Kidney (tissue), 14 donors: ENCODE measurements around the gene KCNQ1. TPM values are rescaled to one million over a fixed set of nuclear protein-coding genes. Genes with fewer than 3 reads are reported as not detected.
A peak's percentile ranks its signal among the peaks of the same experiment; 100 is the strongest.

Experiments
- DNase-seq, 5 donors: peaks; one replicate each; pipeline ENCODE4 v3.0.0-alpha.2; 2013 to 2020
- FAIRE-seq: peaks from 2 replicates; lab custom pipeline; 2012; peaks lifted over from hg19 to GRCh38; lab: Jason Lieb, UNC
- H3K27ac ChIP-seq, 2 donors: one replicate each; pipeline ENCODE4 v1.7.0; 2013; ENCODE audit warnings: low read depth in 2 of 2, low read length in 2 of 2, inconsistent platforms in 1 of 2
- H3K27me3 ChIP-seq: one replicate; pipeline ENCODE4 v1.7.1; 2013; ENCODE audit warnings: low read length, inconsistent platforms; ENCODE audit not compliant: control insufficient read depth, insufficient read depth
- H3K36me3 ChIP-seq, 3 donors: one replicate each; pipeline versions ENCODE4 v1.7.0 to v1.7.1; 2013; ENCODE audit warnings: low read length in 3 of 3, control low read depth in 1 of 3, inconsistent platforms in 1 of 3; ENCODE audit not compliant: insufficient read depth in 3 of 3, control insufficient read depth in 2 of 3
- H3K4me1 ChIP-seq, 3 donors: one replicate each; pipeline versions ENCODE4 v1.7.0 to v1.7.1; 2013; ENCODE audit warnings: low read length in 3 of 3, inconsistent platforms in 1 of 3, low read depth in 1 of 3; ENCODE audit not compliant: control insufficient read depth in 2 of 3, insufficient read depth in 2 of 3
- H3K4me3 ChIP-seq, 3 donors: one replicate each; pipeline versions ENCODE4 v1.7.0 to v1.8.1; 2013; ENCODE audit warnings: low read length in 3 of 3, control low read depth in 1 of 3, inconsistent platforms in 1 of 3
- H3K9ac ChIP-seq, 3 donors: one replicate each; pipeline versions ENCODE4 v1.7.0 to v1.7.1; 2013; ENCODE audit warnings: low read length in 3 of 3, control low read depth in 1 of 3, inconsistent platforms in 1 of 3
- H3K9me3 ChIP-seq, 3 donors: one replicate each; pipeline versions ENCODE4 v1.7.0 to v1.7.1; 2013; ENCODE audit warnings: low read length in 3 of 3, control low read depth in 1 of 3, inconsistent platforms in 1 of 3; ENCODE audit not compliant: control insufficient read depth in 2 of 3, insufficient read depth in 1 of 3
- CTCF ChIP-seq: IDR thresholded peaks from 3 replicates; pipeline ENCODE4 v1.5.1; 2012; ENCODE audit warnings: mild to moderate bottlenecking, moderate library complexity, borderline replicate concordance; ENCODE audit not compliant: insufficient read depth; ENCODE audit errors: extremely low read depth
- intact Hi-C: fragments of 100-400 bp; cut with DNase I; formaldehyde crosslinking; loops from one replicate; pipeline ENCODE4 v1.11.1; 2022
- polyA plus RNA-seq: library from polyadenylated mRNA; stranded (reverse); fragments of 350-450 nt; fragmentation: Illumina TruSeq; extraction: RNeasy Lipid Tissue Mini Kit (QIAGEN cat#74804); gene quantifications from one replicate; pipeline ENCODE4 v1.2.3, GENCODE V29; 2014; ENCODE audit warnings: low read depth, low replicate concordance; ENCODE audit not compliant: insufficient read depth
- total RNA-seq: library from RNA; stranded (reverse); fragmentation: NEBNext Ultra II Directional; extraction: Animal tissue kit (Norgen Biotek cat#: 25700); gene quantifications from one replicate; pipeline ENCODE4 v1.2.1, GENCODE V29; 2021
- donor health status: control.
- donor health status: control.
- donor health status: control.
- donor health status: control.
- donor health status: control.
- donor health status: DM: yes; HTN: yes; CAD: no.
- donor health status: Normal renal cell carcinoma (clear cell type).

KCNQ1 gene
- total and polyA plus RNA-seq, 2 donors from 2014 or later = 45.5 to 49.4 TPM

GRCh38 chr11:2738551-2739431 lies 294.0 kb downstream of the KCNQ1 start:
- Histone ChIP-seq H3K27me3 (no peaks in the 10 kb centered on the region), H3K4me3 (no peak overlapping the region), H3K9me3 (no peaks in the 10 kb centered on the region), H3K4me1 (peaks cover 0 to 11% (median 0%) of the 10 kb centered on the region in 3 donors), H3K36me3 (no peaks in the 10 kb centered on the region), H3K9ac (no peak overlapping the region), H3K27ac (no peak overlapping the region)
- TF ChIP-seq CTCF = no peak
- FAIRE-seq (no peak), DNase-seq (peak in 1 of 5 donors; percentile 65)
- intact Hi-C loops = no loop called here

- no peaks in the 10 kb centered on the region for H3K27me3 ChIP-seq
- no peak for TF ChIP-seq CTCF
- no peak overlapping the region for H3K27ac ChIP-seq
- H3K9me3 ChIP-seq = no peaks in the 10 kb centered on the region
- intact Hi-C loops = no loop called here
- H3K9ac ChIP-seq = no peak overlapping the region
- H3K4me3 ChIP-seq = no peak overlapping the region
- H3K4me1 ChIP-seq = peaks cover 0 to 11% (median 0%) of the 10 kb centered on the region in 3 donors
- peak in 1 of 5 donors; percentile 64 for DNase-seq
- H3K36me3 ChIP-seq = no peaks in the 10 kb centered on the region
- no peak for FAIRE-seq
Measured at GRCh38 chr11:2739531-2740274, 294.9 kb downstream of the KCNQ1 start.

GRCh38 chr11:2740275-2740940 lies 295.6 kb downstream of the KCNQ1 start:
- Histone ChIP-seq H3K4me3 (no peak overlapping the region), H3K9me3 (no peaks in the 10 kb centered on the region), H3K27ac (no peak overlapping the region), H3K36me3 (no peaks in the 10 kb centered on the region), H3K4me1 (peaks cover 0 to 11% (median 0%) of the 10 kb centered on the region in 3 donors), H3K27me3 (no peaks in the 10 kb centered on the region), H3K9ac (no peak overlapping the region)
- peak in 1 of 5 donors; percentile 57 for DNase-seq
- no peak for TF ChIP-seq CTCF
- intact Hi-C loops = no loop called here
- no peak for FAIRE-seq
